ENCODE results near the gene KREMEN1. TPM values are rescaled to one million over a fixed set of nuclear protein-coding genes. Genes with fewer than 3 reads are reported as not detected.

Gene KREMEN1
- total and polyA plus RNA-seq, 2 of the 4 experiments (the other 2 are of a cell fraction), result 2.9 to 4.6 TPM

GRCh38 chr22:29166180-29166579 lies 93.3 kb downstream of the KREMEN1 start:
- Histone ChIP-seq H3K56ac (ENCODE audit: extremely low read depth, insufficient read depth, low read length) (no peak overlapping the region), H3K27me3 (ENCODE audit: control insufficient read depth, insufficient read depth, low read length) (peaks cover 18% of the 10 kb centered on the region), H3K9me3 (ENCODE audit: control insufficient read depth, insufficient read depth, low read length) (no peaks in the 10 kb centered on the region), H3K14ac (replicated peaks; ENCODE audit: low read depth, low read length) (no peak overlapping the region), H2BK15ac (ENCODE audit: low read depth, low read length) (no peak overlapping the region), H3K27ac (ENCODE audit: insufficient read depth, low read length) (no peak overlapping the region), H2BK20ac (ENCODE audit: low read depth, low read length) (no peak overlapping the region), H3K79me1 (ENCODE audit: low read depth in 1 of 2, low read length in 2 of 2) (no peaks in the 10 kb centered on the region), H2BK120ac (ENCODE audit: low read depth, low read length) (no peak overlapping the region), H4K20me1 (ENCODE audit: insufficient read depth, low read length) (no peaks in the 10 kb centered on the region), H2BK5ac (ENCODE audit: low read depth, low read length, poor library complexity, severe bottlenecking) (no peak overlapping the region), H3K4me2 (ENCODE audit: low read depth, low read length) (no peak overlapping the region), H4K8ac (ENCODE audit: low read depth in 2 of 2, low read length in 2 of 2) (no peak overlapping the region), H3K4ac (ENCODE audit: low read depth, low read length) (no peak overlapping the region), H3K36me3 (ENCODE audit: control insufficient read depth, insufficient read depth, low read length) (no peaks in the 10 kb centered on the region), H3K9ac (ENCODE audit: low read depth, low read length) (no peak overlapping the region), H3K4me3 (ENCODE audit: insufficient read depth, low read depth, low read length) (no peak overlapping the region), H3K18ac (ENCODE audit: low read depth, low read length) (no peak overlapping the region), H4K91ac (ENCODE audit: insufficient read depth, low read depth, low read length) (no peak overlapping the region), H3K4me1 (ENCODE audit: control insufficient read depth, insufficient read depth, low read length) (no peaks in the 10 kb centered on the region), H3K23ac (ENCODE audit: low read depth, low read length) (no peak overlapping the region), H2AK9ac (replicated peaks; ENCODE audit: low read depth, low read length, poor library complexity) (no peak overlapping the region), H3K9me1 (ENCODE audit: insufficient read depth, low read length) (peaks cover 2% of the 10 kb centered on the region; the same call in 1 of the 2 replicates), H4K5ac (ENCODE audit: low read depth, low read length) (no peak overlapping the region), H2AFZ (replicated peaks; ENCODE audit: low read length, poor library complexity) (no peak overlapping the region), H2AK5ac (ENCODE audit: low read depth, low read length) (no peak overlapping the region)
- dilution Hi-C loops (cut with HindIII; ENCODE audit: low sequenced_read_pairs, unreplicated experiment) (no loop called here), in situ Hi-C loops (cut with MboI; ENCODE audit: low sequenced_read_pairs) (no loop called here), intact Hi-C loops (cut with micrococcal nuclease) (no loop called here)
- DNase-seq (no peak), ATAC-seq (ENCODE audit: low read depth) (no peak)
- ChIA-PET CTCF (no interaction called here), POLR2A (ENCODE audit: unreplicated experiment) (no interaction called here)
- no TSS peak for BruUV-seq (replicated peaks)
- WGBS, 2 experiments (ENCODE audit: extremely low coverage in 2 of 2, insufficient read length in 1 of 2), result no CpG with 5 or more reads among the region's 6 CpGs
- TF ChIP-seq, protein P1, sequence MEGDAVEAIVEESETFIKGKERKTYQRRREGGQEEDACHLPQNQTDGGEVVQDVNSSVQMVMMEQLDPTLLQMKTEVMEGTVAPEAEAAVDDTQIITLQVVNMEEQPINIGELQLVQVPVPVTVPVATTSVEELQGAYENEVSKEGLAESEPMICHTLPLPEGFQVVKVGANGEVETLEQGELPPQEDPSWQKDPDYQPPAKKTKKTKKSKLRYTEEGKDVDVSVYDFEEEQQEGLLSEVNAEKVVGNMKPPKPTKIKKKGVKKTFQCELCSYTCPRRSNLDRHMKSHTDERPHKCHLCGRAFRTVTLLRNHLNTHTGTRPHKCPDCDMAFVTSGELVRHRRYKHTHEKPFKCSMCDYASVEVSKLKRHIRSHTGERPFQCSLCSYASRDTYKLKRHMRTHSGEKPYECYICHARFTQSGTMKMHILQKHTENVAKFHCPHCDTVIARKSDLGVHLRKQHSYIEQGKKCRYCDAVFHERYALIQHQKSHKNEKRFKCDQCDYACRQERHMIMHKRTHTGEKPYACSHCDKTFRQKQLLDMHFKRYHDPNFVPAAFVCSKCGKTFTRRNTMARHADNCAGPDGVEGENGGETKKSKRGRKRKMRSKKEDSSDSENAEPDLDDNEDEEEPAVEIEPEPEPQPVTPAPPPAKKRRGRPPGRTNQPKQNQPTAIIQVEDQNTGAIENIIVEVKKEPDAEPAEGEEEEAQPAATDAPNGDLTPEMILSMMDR (conservative IDR thresholded peaks at IDR 0.05; ENCODE audit: low read depth, low read length), result no peak
- TF ChIP-seq POLR2A (IDR thresholded peaks at IDR 0.05; ENCODE audit: low read depth, low read length) (no peak), CHD1 (IDR thresholded peaks at IDR 0.05; ENCODE audit: low read depth, low read length) (no peak), SMC3 (IDR thresholded peaks at IDR 0.05; ENCODE audit: low read depth, low read length) (no peak), USF2 (IDR thresholded peaks at IDR 0.05; ENCODE audit: low read depth, low read length) (no peak), BHLHE40 (IDR thresholded peaks at IDR 0.05; ENCODE audit: low read depth, low read length) (no peak), MXI1 (IDR thresholded peaks at IDR 0.05; ENCODE audit: borderline replicate concordance, low read depth, low read length) (no peak), NFE2L2 (IDR thresholded peaks at IDR 0.05; ENCODE audit: low read depth, low read length) (no peak), FOS (IDR thresholded peaks at IDR 0.05; ENCODE audit: low read depth, low read length) (no peak), CEBPB (IDR thresholded peaks at IDR 0.05; ENCODE audit: low read depth, low read length) (no peak), RAD21 (IDR thresholded peaks at IDR 0.05; ENCODE audit: low read length) (no peak)
